Urothelium cell line (cell line): Measurements from ENCODE around the gene SLC4A1AP.

Experiments used
- DNase-seq: peaks from one replicate; pipeline ENCODE4 v3.0.0; 2011; ENCODE audit warnings: low spot score, mixed read lengths
- FAIRE-seq: peaks from 2 replicates; lab custom pipeline; 2011; peaks lifted over from hg19 to GRCh38; lab: Jason Lieb, UNC

SLC4A1AP gene

GRCh38 chr2:27738349-27739057 lies 74.8 kb downstream of the SLC4A1AP start:
- no peak for FAIRE-seq

GRCh38 chr2:27739058-27739373 lies 75.3 kb downstream of the SLC4A1AP start:
- no peak for DNase-seq
- FAIRE-seq: no peak

More at GRCh38 chr2:27738349-27739057, 74.8 kb downstream of the SLC4A1AP start:
- no peak for DNase-seq

DNA sequence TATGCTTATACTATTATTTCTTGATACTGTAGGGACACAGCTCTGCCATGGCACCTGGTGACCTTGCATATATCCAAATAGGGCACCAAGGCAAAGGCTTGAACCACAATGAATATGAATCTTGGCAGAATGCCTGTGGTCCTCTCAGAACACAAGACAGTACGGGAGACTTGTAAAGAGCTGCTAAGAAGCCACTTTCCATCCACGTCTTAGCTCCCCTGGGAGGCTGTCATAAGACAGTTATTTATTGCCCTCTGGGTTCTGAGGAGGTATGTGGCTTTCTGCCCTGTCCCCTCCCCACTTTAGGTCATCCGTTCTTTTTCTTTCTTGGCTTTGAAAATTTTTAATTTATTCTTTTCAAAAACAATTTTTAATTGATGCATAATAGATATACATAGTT lies 78.0 kb downstream of the SLC4A1AP start:
- no peak for DNase-seq
- FAIRE-seq: no peak

- DNase-seq (no peak), FAIRE-seq (no peak)
Observed at GRCh38 chr2:27742571-27742970, 78.9 kb downstream of the SLC4A1AP start.
